Kidney epithelial cell (primary cell): ENCODE measurements around the gene ISLR. TPM values are rescaled to one million over a fixed set of nuclear protein-coding genes. Genes with fewer than 3 reads are reported as not detected.

Experiments used
- DNase-seq: peaks from one replicate; pipeline ENCODE4 v3.0.0-alpha.2; 2010; ENCODE audit warnings: low read depth
- H3K27me3 ChIP-seq: 2 replicates; pipeline ENCODE4 v1.6.0; 2011; ENCODE audit warnings: low read length; ENCODE audit not compliant: control insufficient read depth, insufficient read depth
- H3K36me3 ChIP-seq: 2 replicates; pipeline ENCODE4 v1.5.1; 2011; ENCODE audit warnings: low read length; ENCODE audit not compliant: control insufficient read depth, insufficient read depth
- H3K4me3 ChIP-seq: 2 replicates; pipeline ENCODE4 v1.5.1; 2011; ENCODE audit warnings: low read depth, mild to moderate bottlenecking, control low read depth, low read length
- total RNA-seq: library from RNA; depleted of rRNA; stranded (reverse); fragments of >200 nt; gene quantifications from 2 replicates; pipeline ENCODE4 v1.2.3, GENCODE V29; 2015
- TF ChIP-seq, protein P1 (sequence below): IDR thresholded peaks from 2 replicates; pipeline ENCODE4 v1.5.1; 2011; ENCODE audit warnings: mild to moderate bottlenecking, moderate library complexity, low read length, control low read depth, inconsistent platforms; ENCODE audit not compliant: insufficient read depth, poor library complexity, severe bottlenecking

Gene ISLR
- total RNA-seq, 1 donor from 2014 or later, result 0.25 TPM

DNA sequence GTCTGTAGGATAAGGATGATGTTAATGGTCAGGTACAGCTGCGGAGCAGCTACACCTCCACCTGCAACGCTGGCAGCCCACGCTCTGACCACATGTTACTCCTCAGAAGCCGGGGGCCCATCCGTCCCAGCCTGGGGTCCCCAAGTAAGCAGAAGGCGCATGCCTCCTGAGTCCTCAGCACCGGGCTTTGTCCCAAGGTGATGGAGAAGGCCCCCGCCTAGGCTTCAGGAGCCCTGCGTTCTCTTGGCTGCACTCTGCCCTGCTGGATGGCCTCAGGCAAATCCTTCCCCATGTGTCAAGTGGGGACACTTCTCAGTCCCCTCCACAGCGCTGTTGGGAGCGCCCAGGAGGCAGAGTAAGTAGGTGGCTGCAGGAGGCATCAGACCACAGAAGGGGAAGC, 14.7 kb downstream of the ISLR start:
- Histone ChIP-seq H3K36me3 (no peaks in the 10 kb centered on the region), H3K27me3 (no peaks in the 10 kb centered on the region), H3K4me3 (no peak overlapping the region)
- TF ChIP-seq, protein P1, sequence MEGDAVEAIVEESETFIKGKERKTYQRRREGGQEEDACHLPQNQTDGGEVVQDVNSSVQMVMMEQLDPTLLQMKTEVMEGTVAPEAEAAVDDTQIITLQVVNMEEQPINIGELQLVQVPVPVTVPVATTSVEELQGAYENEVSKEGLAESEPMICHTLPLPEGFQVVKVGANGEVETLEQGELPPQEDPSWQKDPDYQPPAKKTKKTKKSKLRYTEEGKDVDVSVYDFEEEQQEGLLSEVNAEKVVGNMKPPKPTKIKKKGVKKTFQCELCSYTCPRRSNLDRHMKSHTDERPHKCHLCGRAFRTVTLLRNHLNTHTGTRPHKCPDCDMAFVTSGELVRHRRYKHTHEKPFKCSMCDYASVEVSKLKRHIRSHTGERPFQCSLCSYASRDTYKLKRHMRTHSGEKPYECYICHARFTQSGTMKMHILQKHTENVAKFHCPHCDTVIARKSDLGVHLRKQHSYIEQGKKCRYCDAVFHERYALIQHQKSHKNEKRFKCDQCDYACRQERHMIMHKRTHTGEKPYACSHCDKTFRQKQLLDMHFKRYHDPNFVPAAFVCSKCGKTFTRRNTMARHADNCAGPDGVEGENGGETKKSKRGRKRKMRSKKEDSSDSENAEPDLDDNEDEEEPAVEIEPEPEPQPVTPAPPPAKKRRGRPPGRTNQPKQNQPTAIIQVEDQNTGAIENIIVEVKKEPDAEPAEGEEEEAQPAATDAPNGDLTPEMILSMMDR, result no peak
- DNase-seq, result no peak

DNA sequence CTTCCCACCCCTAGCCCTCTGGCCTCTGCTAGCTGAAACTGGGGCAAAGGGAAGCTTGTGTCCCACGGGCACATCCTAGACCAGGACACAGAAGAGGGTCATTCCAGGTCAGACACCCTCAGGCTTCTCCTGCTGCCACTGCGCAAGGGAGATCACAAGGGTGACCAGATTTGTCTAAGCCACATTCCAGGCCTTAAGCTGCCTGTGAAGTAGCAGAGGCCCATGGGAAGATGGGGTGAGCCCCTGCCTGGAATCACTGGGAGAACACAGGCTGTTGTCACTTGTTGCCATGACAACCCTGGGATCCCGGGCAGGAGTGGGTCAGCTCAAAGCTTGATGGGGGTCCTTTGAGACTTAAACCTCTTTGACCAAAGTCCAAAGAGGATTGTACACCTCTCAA, 18.3 kb downstream of the ISLR start:
- TF ChIP-seq, protein P1, result no peak
- DNase-seq, result no peak
- Histone ChIP-seq H3K36me3 (no peaks in the 10 kb centered on the region), H3K27me3 (no peaks in the 10 kb centered on the region), H3K4me3 (no peak overlapping the region)

DNA sequence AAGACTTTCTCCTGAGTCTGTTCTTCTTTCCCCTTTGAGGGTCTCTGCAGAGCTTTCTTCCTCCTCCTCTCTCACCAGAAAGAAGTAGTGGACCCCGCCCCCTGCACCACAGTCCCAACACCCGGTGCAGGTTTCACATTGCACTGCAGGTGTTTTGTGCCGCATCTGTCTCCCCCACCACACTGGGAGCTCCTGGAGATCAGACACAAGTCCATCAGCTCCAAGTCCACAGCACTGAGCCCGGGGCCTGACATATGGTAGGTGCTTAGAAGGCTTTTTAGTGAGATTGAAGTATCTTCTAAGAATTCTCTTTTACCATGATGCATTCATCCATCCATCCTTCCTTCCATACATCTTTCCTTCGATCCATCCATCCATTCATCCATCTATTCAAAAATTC, 19.2 kb downstream of the ISLR start:
- Histone ChIP-seq H3K4me3 (no peak overlapping the region), H3K27me3 (no peaks in the 10 kb centered on the region), H3K36me3 (no peaks in the 10 kb centered on the region)
- DNase-seq, result no peak
- TF ChIP-seq, protein P1, result no peak

GRCh38 chr15:74193299-74193718, 19.8 kb downstream of the ISLR start:
- Histone ChIP-seq H3K4me3 (no peak overlapping the region), H3K27me3 (no peaks in the 10 kb centered on the region), H3K36me3 (no peaks in the 10 kb centered on the region)
- TF ChIP-seq, protein P1, result no peak
- peak; percentile 93 for DNase-seq

- TF ChIP-seq, protein P1, result no peak
- DNase-seq, result no peak
- H3K4me3 ChIP-seq, result no peak overlapping the region
- no peaks in the 10 kb centered on the region for H3K27me3 ChIP-seq
- H3K36me3 ChIP-seq, result no peaks in the 10 kb centered on the region
Observed at GRCh38 chr15:74193905-74194304, 20.4 kb downstream of the ISLR start.
